GM23248 (cell line): Measurements from ENCODE around the gene NPHP4.

ENCODE experiments used
- EZH2 ChIP-seq: fragments of 200-600 bp; sonication (generic); IDR thresholded peaks from 2 replicates; pipeline ENCODE4 v1.6.1; 2018; ENCODE audit warnings: antibody characterized with exemption, mild to moderate bottlenecking; ENCODE audit not compliant: insufficient read depth, poor library complexity, severe bottlenecking
- EZH2phosphoT487 ChIP-seq: fragments of 200-600 bp; sonication (generic); IDR thresholded peaks from 2 replicates; pipeline ENCODE4 v1.6.1; 2018; ENCODE audit warnings: antibody characterized with exemption, moderate library complexity, mild to moderate bottlenecking, low read depth; ENCODE audit not compliant: insufficient read depth

DNA sequence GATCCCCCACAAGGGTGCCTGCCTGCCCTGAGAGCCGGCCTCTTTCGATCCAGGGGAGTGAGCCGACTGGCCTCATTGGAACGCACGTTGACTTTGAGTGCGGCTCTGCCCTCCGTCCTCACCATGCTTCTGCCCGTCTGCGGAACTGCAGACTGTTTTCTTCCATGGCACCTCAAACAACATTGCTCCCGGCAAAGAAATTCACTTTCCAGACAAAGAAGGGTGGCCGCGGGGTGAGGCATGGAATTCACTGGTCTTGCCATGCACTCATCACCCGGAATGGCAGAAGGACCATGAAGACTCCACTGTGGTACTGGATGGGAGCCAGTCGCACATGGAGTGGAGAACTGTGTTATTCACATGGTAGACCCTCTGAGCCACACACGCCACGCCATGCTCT, 169.5 kb downstream of the NPHP4 start:
- TF ChIP-seq EZH2phosphoT487: no peak
- no peak for TF ChIP-seq EZH2
